GM19240 (cell line): ENCODE data around the gene PFKL.

Experiments used
- DNase-seq: peaks from one replicate; pipeline ENCODE4 v3.0.0; 2011; ENCODE audit warnings: low spot score; ENCODE audit not compliant: insufficient read length

Gene PFKL

GRCh38 chr21:44312716-44313115, 12.9 kb downstream of the PFKL start:
- no peak for DNase-seq

GRCh38 chr21:44313451-44313850, 13.6 kb downstream of the PFKL start:
- no peak for DNase-seq

GRCh38 chr21:44314128-44314527, 14.3 kb downstream of the PFKL start:
- no peak for DNase-seq

GRCh38 chr21:44314561-44314960, 14.7 kb downstream of the PFKL start:
- DNase-seq = no peak

GRCh38 chr21:44315691-44316203, 15.9 kb downstream of the PFKL start:
- no peak for DNase-seq

- DNase-seq = no peak
Observed at GRCh38 chr21:44316277-44316900, 16.5 kb downstream of the PFKL start.

GRCh38 chr21:44317241-44317782, 17.5 kb downstream of the PFKL start:
- DNase-seq = no peak

- no peak for DNase-seq
Observed at GRCh38 chr21:44317871-44318270, 18.0 kb downstream of the PFKL start.

GRCh38 chr21:44318489-44319285, 18.8 kb downstream of the PFKL start:
- DNase-seq = no peak

- no peak for DNase-seq
Observed at GRCh38 chr21:44319407-44320065, 19.7 kb downstream of the PFKL start.

- no peak for DNase-seq
Observed at GRCh38 chr21:44320847-44321246, 21.0 kb downstream of the PFKL start.

- DNase-seq = no peak
Observed at GRCh38 chr21:44321846-44322450, 22.1 kb downstream of the PFKL start.

GRCh38 chr21:44322621-44323325, 22.9 kb downstream of the PFKL start:
- DNase-seq = no peak

- no peak for DNase-seq
Observed at GRCh38 chr21:44323591-44323990, 23.7 kb downstream of the PFKL start.

GRCh38 chr21:44324106-44324853, 24.4 kb downstream of the PFKL start:
- no peak for DNase-seq

- no peak for DNase-seq
Observed at GRCh38 chr21:44324854-44325107, 24.9 kb downstream of the PFKL start.

GRCh38 chr21:44325386-44326271, 25.8 kb downstream of the PFKL start:
- no peak for DNase-seq

- DNase-seq = no peak
Observed at GRCh38 chr21:44326272-44326647, 26.4 kb downstream of the PFKL start.
